ENCODE data around the gene DOCK2. TPM values are rescaled to one million over a fixed set of nuclear protein-coding genes. Genes with fewer than 3 reads are reported as not detected.

The DOCK2 gene
- total RNA-seq, 6 donors from 2014 or later = 46.7 to 150 (median 73.8) TPM

GRCh38 chr5:169740435-169740834 lies 103.4 kb downstream of the DOCK2 start:
- ATAC-seq (ENCODE audit: low FRiP score in 2 of 2) = no peak
- no peak overlapping the region for H3K4me3 ChIP-seq
- H3K27me3 ChIP-seq = no peaks in the 10 kb centered on the region
- WGBS, 2 donors = 40 to 70% methylated on average over 3 of the region's 3 CpGs
- no peaks in the 10 kb centered on the region for H3K4me1 ChIP-seq
- H3K9me3 ChIP-seq = no peaks in the 10 kb centered on the region
- TF ChIP-seq POLR2A (IDR thresholded peaks at IDR 0.05) (no peak), EP300 (IDR thresholded peaks at IDR 0.05) (no peak), CTCF (IDR thresholded peaks at IDR 0.05) (no peak), POLR2AphosphoS5 (IDR thresholded peaks at IDR 0.05) (no peak)
- no peak for DNase-seq
- no peaks in the 10 kb centered on the region for H3K36me3 ChIP-seq
- H3K27ac ChIP-seq = no peak overlapping the region

GRCh38 chr5:169742771-169743296 lies 105.8 kb downstream of the DOCK2 start:
- Histone ChIP-seq H3K36me3 (no peaks in the 10 kb centered on the region), H3K4me1 (no peaks in the 10 kb centered on the region), H3K27ac (no peak overlapping the region), H3K9me3 (no peaks in the 10 kb centered on the region), H3K4me3 (no peak overlapping the region), H3K27me3 (no peaks in the 10 kb centered on the region)
- no peak for ATAC-seq (ENCODE audit: low FRiP score in 2 of 2)
- 74 to 82% methylated on average over 4 to 7 of the region's 7 CpGs for WGBS, 2 donors
- TF ChIP-seq POLR2A (IDR thresholded peaks at IDR 0.05) (no peak), POLR2AphosphoS5 (IDR thresholded peaks at IDR 0.05) (no peak), CTCF (IDR thresholded peaks at IDR 0.05) (no peak), EP300 (IDR thresholded peaks at IDR 0.05) (no peak)
- DNase-seq = no peak

- Histone ChIP-seq H3K9me3 (no peaks in the 10 kb centered on the region), H3K4me1 (no peaks in the 10 kb centered on the region), H3K4me3 (no peak overlapping the region), H3K27me3 (no peaks in the 10 kb centered on the region), H3K36me3 (no peaks in the 10 kb centered on the region), H3K27ac (no peak overlapping the region)
- 47 to 87% methylated on average over 1 of the region's 1 CpG for WGBS, 2 donors
- no peak for TF ChIP-seq CTCF (IDR thresholded peaks at IDR 0.05)
- no peak for TF ChIP-seq POLR2A (IDR thresholded peaks at IDR 0.05)
- no peak for TF ChIP-seq EP300 (IDR thresholded peaks at IDR 0.05)
- TF ChIP-seq POLR2AphosphoS5 (IDR thresholded peaks at IDR 0.05) = no peak
- ATAC-seq (ENCODE audit: low FRiP score in 2 of 2) (no peak), DNase-seq (no peak)
These were observed 107.3 kb downstream of the DOCK2 start for GRCh38 chr5:169744336-169744735.

GRCh38 chr5:169745441-169746146 lies 108.5 kb downstream of the DOCK2 start:
- WGBS, 2 donors = 72 to 77% methylated on average over 6 of the region's 6 CpGs
- TF ChIP-seq POLR2AphosphoS5 (IDR thresholded peaks at IDR 0.05) (no peak), POLR2A (IDR thresholded peaks at IDR 0.05) (no peak), EP300 (IDR thresholded peaks at IDR 0.05) (no peak), CTCF (IDR thresholded peaks at IDR 0.05) (no peak)
- ATAC-seq (ENCODE audit: low FRiP score in 2 of 2) (no peak), DNase-seq (no peak)
- no peaks in the 10 kb centered on the region for H3K27me3 ChIP-seq
- no peak overlapping the region for H3K4me3 ChIP-seq
- no peaks in the 10 kb centered on the region for H3K4me1 ChIP-seq
- H3K27ac ChIP-seq = no peak overlapping the region
- H3K9me3 ChIP-seq = no peaks in the 10 kb centered on the region
- H3K36me3 ChIP-seq = no peaks in the 10 kb centered on the region

Data from upper lobe of left lung (tissue), 6 donors.